ENCODE measurements around the gene USP15.

DNA sequence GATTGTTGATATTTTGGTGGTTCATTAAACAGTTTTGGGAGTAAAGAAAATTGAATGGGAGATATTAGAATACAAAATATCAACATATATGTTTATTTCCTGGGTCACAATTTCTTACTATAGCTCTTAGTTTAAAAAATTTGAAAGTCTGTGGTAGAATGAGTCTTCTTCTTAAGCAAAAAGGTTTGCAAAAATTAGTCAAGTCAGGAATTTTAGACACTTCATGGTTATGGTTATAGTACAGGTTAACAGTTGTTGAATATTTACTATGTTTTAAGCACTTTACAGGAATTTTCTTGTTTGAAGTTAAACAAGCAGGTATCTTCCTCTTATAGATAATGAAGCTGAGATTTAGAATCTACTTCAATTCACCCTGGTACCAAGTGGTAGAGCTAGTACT, 56.8 kb downstream of the USP15 start:
- no peak for TF ChIP-seq GLI4 (tag by site-specific recombination; IDR thresholded peaks at IDR 0.05)
- no peak for TF ChIP-seq FEZF1 (tag by site-specific recombination; IDR thresholded peaks at IDR 0.05)
- TF ChIP-seq YY1 (tag by site-specific recombination; IDR thresholded peaks at IDR 0.05), result no peak
- TF ChIP-seq, protein P1, sequence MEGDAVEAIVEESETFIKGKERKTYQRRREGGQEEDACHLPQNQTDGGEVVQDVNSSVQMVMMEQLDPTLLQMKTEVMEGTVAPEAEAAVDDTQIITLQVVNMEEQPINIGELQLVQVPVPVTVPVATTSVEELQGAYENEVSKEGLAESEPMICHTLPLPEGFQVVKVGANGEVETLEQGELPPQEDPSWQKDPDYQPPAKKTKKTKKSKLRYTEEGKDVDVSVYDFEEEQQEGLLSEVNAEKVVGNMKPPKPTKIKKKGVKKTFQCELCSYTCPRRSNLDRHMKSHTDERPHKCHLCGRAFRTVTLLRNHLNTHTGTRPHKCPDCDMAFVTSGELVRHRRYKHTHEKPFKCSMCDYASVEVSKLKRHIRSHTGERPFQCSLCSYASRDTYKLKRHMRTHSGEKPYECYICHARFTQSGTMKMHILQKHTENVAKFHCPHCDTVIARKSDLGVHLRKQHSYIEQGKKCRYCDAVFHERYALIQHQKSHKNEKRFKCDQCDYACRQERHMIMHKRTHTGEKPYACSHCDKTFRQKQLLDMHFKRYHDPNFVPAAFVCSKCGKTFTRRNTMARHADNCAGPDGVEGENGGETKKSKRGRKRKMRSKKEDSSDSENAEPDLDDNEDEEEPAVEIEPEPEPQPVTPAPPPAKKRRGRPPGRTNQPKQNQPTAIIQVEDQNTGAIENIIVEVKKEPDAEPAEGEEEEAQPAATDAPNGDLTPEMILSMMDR (tag by site-specific recombination; IDR thresholded peaks at IDR 0.05), result no peak
- no peak for TF ChIP-seq ZNF768 (tag by site-specific recombination; IDR thresholded peaks at IDR 0.05)
- TF ChIP-seq, protein P2, sequence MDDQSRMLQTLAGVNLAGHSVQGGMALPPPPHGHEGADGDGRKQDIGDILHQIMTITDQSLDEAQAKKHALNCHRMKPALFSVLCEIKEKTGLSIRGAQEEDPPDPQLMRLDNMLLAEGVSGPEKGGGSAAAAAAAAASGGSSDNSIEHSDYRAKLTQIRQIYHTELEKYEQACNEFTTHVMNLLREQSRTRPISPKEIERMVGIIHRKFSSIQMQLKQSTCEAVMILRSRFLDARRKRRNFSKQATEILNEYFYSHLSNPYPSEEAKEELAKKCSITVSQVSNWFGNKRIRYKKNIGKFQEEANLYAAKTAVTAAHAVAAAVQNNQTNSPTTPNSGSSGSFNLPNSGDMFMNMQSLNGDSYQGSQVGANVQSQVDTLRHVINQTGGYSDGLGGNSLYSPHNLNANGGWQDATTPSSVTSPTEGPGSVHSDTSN (CRISPR knock-in tag; IDR thresholded peaks at IDR 0.05), result no peak
